ENCODE results near the gene CIB4.
"Not testable (repeated sequence)": the region's sequence is repeated elsewhere in the genome, so short reads cannot be mapped to it uniquely, and the experiment has no call there.

Gene CIB4

GRCh38 chr2:26668041-26668440 is 26.9 kb upstream of the CIB4 start:
- DNase-seq (ENCODE audit: low read depth in 4 of 4, low spot score in 1 of 4), result no peak

- DNase-seq (ENCODE audit: low read depth in 4 of 4, low spot score in 1 of 4), result no peak
These were observed 25.5 kb upstream of the CIB4 start for GRCh38 chr2:26666671-26667070.

- DNase-seq (ENCODE audit: low read depth in 4 of 4, low spot score in 1 of 4), result not testable (repeated sequence)
These were observed 24.1 kb upstream of the CIB4 start for GRCh38 chr2:26665296-26665695.

GRCh38 chr2:26660363-26660962 is 19.3 kb upstream of the CIB4 start:
- DNase-seq (ENCODE audit: low read depth in 4 of 4, low spot score in 1 of 4), result no peak

- DNase-seq (ENCODE audit: low read depth in 4 of 4, low spot score in 1 of 4), result no peak
These were observed 17.7 kb upstream of the CIB4 start for GRCh38 chr2:26658691-26659346.

- no peak for DNase-seq (ENCODE audit: low read depth in 4 of 4, low spot score in 1 of 4)
These were observed 16.1 kb upstream of the CIB4 start for GRCh38 chr2:26657265-26657664.

GRCh38 chr2:26655611-26656195 is 14.5 kb upstream of the CIB4 start:
- no peak for DNase-seq (ENCODE audit: low read depth in 4 of 4, low spot score in 1 of 4)

GRCh38 chr2:26655120-26655519 is 14.0 kb upstream of the CIB4 start:
- not testable (repeated sequence) for DNase-seq (ENCODE audit: low read depth in 4 of 4, low spot score in 1 of 4)

GRCh38 chr2:26654061-26654340 is 12.8 kb upstream of the CIB4 start:
- no peak for DNase-seq (ENCODE audit: low read depth in 4 of 4, low spot score in 1 of 4)

- no peak for DNase-seq (ENCODE audit: low read depth in 4 of 4, low spot score in 1 of 4)
These were observed 12.3 kb upstream of the CIB4 start for GRCh38 chr2:26653207-26654060.

- DNase-seq (ENCODE audit: low read depth in 4 of 4, low spot score in 1 of 4), result no peak
These were observed 11.3 kb upstream of the CIB4 start for GRCh38 chr2:26652361-26653041.

- DNase-seq (ENCODE audit: low read depth in 4 of 4, low spot score in 1 of 4), result no peak
These were observed 10.6 kb upstream of the CIB4 start for GRCh38 chr2:26651799-26652198.

- DNase-seq (ENCODE audit: low read depth in 4 of 4, low spot score in 1 of 4), result no peak
These were observed 10.3 kb upstream of the CIB4 start for GRCh38 chr2:26651470-26651771.

- DNase-seq (ENCODE audit: low read depth in 4 of 4, low spot score in 1 of 4), result no peak
These were observed 9.7 kb upstream of the CIB4 start for GRCh38 chr2:26650713-26651469.

- no peak for DNase-seq (ENCODE audit: low read depth in 4 of 4, low spot score in 1 of 4)
These were observed 9.0 kb upstream of the CIB4 start for GRCh38 chr2:26649992-26650712.

GRCh38 chr2:26649322-26649721 is 8.2 kb upstream of the CIB4 start:
- DNase-seq (ENCODE audit: low read depth in 4 of 4, low spot score in 1 of 4), result no peak

GRCh38 chr2:26648516-26648915 is 7.3 kb upstream of the CIB4 start:
- DNase-seq (ENCODE audit: low read depth in 4 of 4, low spot score in 1 of 4), result no peak

GRCh38 chr2:26647981-26648380 is 6.8 kb upstream of the CIB4 start:
- no peak for DNase-seq (ENCODE audit: low read depth in 4 of 4, low spot score in 1 of 4)

- DNase-seq (ENCODE audit: low read depth in 4 of 4, low spot score in 1 of 4), result no peak
These were observed 6.0 kb upstream of the CIB4 start for GRCh38 chr2:26646986-26647672.

GRCh38 chr2:26645762-26646161 is 4.6 kb upstream of the CIB4 start:
- DNase-seq (ENCODE audit: low read depth in 4 of 4, low spot score in 1 of 4), result no peak
